GM18508 (cell line): Measurements from ENCODE around the gene SNED1.

ENCODE experiments used
- ATAC-seq: cut with Tn5 transposase; IDR thresholded peaks from one replicate; pipeline ENCODE4 v1.9.1; 2021; ENCODE audit warnings: moderate number of reproducible peaks; ENCODE audit not compliant: insufficient read depth, unreplicated experiment

The SNED1 gene

DNA sequence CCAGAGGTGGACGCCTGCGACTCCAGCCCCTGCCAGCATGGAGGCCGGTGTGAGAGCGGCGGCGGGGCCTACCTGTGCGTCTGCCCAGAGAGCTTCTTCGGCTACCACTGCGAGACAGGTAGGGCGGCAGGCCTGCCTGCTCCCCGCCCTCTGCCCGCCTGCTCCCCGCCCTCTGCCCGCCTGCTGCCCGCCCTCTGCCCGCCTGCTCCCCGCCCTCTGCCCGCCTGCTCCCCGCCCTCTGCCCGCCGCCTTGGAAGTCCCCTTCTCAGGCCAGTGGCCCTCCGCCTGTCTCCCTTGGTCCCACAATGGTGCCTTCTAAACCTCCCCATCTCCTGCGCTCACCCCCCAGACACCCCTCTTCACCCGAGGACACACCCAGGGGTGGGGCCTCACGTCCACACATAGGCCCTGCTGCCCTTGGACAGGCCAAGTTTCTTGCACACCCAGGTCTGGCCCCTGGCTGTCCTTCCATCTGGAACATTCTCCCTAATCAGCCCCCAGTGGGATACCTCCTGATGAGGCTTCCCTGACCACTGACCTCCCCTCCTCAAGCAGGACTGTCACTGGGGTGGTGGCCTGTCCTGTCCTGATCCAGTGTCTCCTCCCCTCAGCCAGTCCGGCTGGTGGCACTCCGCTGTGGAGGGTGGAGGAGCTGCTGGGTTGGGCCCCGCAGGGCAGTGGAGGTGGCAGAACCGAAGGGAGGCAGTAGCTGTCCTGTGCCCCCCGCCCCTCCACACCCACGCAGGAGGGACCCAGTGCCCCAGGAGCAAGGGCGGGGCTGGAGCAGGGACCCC is 65.8 kb downstream of the SNED1 start:
- ATAC-seq = no peak

DNA sequence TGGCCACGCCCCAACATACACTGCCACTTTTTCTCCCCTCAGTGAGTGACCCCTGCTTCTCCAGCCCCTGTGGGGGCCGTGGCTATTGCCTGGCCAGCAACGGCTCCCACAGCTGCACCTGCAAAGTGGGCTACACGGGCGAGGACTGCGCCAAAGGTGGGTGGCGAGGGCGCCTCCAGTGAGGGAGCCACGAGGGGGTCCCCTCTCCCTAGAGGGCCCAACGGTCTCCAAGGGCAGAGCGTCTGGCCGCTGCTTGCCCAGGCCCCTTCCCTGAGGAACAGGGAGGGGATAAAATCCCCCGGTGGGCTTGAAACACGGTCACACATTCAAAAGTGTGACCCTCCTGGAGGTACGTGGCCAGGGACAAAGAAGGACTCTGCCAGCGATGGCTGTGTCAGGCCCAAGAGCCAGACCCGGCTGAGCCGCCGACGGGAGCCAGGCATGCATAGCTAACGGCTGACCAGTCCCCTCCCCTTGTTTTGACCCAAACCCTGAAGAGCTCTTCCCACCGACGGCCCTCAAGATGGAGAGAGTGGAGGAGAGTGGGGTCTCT is 66.5 kb downstream of the SNED1 start:
- no peak for ATAC-seq

DNA sequence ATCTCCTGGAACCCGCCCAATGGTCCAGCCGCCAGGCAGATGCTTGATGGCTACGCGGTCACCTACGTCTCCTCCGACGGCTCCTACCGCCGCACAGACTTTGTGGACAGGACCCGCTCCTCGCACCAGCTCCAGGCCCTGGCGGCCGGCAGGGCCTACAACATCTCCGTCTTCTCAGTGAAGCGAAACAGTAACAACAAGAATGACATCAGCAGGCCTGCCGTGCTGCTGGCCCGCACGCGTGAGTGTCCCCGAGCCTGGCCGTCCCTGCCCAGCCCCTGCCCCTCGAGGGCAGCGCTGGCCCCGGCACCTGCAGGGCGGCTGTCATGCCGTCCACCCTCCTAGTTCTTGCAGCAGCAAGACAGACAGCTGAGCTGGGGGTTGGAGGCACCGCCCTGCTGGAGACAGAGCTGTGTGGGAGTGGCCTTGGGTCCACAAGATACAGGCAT is 67.0 kb downstream of the SNED1 start:
- ATAC-seq = no peak

DNA sequence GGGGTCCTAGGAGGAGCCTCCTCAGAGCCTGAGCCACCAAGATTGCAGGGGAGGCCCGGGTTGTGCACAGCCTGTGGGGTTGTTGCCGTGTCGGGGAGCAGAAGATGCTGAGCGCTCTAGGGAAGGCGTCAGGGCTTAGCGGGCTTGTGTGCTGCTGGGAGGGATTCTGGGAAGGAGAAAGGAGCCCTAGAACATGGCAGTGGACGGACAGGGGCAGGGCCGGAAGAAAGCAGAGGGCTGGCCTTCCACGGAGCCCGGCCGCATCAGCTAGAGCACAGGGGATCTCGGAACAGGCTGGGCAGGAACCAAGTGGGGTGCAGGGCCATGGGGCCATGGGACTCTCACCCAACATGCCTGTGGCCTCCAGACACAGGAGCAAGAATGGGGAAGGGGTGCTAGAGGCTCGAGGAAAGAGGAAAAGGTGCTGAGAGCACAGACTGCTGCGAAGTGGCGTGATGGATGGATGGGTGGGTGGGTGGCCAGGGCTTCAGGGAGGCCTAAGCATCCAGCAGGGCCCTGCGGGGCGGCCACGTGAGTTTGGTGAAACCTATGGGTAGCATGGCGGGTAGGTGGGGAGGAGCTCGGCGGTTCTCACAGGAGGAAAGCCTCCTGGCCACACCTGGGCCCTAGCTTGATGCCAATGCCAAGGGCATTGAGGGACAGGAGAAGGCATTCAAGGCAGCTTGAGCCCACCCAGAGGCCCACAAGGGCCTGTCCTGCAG is 67.9 kb downstream of the SNED1 start:
- no peak for ATAC-seq

DNA sequence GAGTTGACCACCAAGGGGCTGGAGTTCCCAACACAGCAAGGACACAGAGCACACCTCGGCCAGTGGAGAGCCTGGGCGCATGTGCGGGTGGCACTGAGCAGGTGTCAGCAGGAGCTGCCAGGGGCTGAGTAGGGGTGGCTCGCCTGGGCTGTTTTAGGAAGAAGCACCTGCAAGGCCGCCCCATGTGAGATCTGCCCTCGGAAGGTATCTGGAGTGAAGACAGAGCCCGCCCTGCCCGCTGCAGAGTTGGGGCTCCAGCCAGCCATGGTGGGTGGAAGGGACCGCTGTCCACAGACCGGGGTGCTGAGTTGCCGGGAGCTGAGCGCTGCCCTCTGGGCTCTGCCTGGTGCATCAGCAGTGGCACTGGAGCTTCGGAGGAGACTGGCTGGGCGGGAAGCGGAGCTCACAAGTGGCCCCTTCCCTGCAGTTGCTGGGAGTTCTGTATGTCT is 68.5 kb downstream of the SNED1 start:
- no peak for ATAC-seq

DNA sequence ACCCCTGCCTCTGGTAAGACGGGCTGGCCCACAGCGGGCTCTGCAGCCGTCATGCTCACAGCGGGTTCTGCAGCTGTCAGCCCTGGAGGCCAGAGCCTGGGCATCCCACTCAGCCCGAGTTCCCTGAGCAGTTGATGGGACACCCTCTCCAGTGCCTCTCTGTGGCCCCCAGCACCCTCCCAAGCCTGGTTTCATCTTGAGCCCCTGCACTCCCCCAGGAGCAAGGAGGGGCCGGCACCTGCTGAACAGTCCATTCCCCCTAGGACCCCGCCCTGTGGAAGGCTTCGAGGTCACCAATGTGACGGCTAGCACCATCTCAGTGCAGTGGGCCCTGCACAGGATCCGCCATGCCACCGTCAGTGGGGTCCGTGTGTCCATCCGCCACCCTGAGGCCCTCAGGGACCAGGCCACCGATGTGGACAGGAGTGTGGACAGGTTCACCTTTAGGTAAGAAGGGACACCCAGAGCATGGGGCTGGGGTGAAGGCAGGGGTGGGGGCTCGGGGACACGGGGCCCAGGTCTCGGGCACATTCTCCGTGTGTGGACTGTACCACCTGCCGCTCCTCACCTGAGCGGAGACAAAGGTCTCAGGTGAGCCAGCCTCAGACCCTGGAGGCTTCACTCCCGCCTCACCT is 69.2 kb downstream of the SNED1 start:
- ATAC-seq = no peak

DNA sequence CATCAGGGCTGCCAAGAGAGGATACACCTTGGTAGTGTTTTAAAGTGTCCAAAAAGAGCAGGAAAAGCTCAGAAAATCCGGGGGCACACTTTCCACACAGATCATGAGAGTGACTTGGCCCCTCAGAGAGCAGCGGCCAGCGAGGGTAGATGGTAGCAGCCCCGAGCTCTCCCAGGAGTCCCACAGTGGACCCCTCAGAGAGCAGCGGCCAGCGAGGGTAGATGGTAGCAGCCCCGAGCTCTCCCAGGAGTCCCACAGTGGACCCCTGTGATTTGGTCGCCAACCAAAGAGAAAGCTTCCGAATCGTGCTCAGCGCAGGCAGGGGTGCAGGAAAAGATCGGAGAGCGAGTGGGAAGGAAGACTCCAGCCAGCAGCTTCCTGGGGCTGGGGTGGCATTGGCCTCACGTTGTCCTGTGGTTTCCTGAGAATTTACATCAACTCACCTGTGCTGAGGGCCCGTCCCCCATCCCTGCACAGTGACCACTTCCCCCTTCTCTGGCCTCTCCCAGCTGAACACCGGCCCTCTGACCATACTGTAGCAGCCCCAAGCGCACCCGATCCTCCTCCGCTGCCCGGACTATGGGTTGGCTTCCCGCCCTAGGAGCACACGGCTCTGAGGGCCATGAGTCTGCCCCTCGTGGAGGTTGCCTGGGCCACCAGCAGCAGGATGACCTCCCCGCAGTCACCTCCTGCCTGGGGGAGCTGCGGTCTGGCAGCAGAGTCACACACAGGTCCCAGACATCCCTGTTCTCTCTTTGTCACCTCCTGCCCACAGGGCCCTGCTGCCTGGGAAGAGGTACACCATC is 69.9 kb downstream of the SNED1 start:
- ATAC-seq = no peak

DNA sequence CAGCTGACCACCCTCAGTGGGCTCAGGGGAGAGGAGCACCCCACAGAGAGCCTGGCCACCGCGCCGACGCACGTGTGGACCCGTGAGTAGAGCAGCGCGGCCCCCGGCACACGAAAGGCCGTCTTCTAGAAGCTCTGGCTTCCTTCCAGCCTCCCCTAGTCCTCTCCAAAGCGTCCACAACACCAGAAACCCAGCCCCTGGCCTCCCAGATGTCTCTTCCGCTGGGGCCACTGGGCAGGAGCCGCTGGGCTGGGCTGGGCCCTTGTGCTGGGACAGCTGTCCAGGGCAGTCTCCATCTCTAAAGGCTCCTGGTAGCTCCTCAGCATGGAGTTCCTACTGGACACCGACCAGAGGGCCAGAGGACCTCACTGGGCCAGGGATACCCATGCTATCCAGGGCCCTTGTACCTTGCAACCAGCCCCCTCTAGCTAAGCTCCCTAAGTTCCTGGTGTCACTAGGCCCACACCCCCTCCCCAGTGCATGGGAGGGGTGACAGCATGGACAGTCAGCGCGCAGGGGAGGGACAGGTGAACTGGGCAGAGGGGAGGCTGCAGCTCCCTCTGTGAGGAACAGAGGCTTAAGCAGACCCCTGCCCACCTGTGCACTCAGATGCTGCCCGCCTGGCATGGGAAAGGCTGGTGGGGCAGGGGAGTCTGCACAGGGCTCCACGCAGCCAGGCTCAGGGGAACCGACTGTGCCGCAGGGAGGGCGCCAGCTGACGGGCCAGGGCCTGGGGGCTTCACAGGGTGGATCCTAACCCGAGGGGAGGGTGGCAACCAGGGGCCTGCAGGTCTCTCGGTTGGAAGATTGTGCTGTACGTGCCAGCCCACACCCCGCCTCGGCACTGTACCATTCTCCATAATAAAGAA is 70.8 kb downstream of the SNED1 start:
- no peak for ATAC-seq

DNA sequence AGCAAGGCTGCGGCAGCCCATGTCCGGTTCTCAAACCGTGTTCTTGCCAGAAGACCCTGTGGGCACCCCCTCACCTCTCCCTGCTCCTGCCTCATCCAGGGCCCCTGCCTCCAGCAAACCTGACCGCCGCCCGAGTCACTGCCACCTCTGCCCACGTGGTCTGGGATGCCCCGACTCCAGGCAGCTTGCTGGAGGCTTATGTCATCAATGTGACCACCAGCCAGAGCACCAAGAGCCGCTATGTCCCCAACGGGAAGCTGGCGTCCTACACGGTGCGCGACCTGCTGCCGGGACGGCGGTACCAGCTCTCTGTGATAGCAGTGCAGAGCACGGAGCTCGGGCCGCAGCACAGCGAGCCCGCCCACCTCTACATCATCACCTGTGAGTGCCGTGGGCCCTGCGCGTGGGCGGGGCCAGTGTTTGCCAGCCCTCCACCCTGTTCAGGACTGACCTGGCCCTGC is 71.4 kb downstream of the SNED1 start:
- no peak for ATAC-seq

DNA sequence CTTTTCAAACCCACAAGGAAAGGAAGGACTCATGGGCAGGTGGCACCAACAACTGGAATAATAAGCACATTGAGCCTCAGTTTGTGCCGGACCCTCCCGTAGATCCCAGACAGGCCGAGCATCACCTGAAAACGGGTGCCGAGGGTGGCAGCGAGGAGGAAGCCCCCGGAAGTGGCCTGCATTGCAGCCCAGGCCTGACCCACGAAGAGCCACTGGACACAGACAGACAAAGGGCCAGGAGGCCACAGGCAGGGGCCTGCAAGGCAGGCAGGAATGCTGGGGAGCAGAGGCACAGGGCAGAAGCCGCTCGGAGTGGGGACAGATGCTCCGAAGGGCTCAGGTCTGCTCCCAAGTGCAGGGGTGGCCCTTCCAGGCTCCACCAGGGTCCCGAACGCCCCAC is 71.9 kb downstream of the SNED1 start:
- no peak for ATAC-seq

DNA sequence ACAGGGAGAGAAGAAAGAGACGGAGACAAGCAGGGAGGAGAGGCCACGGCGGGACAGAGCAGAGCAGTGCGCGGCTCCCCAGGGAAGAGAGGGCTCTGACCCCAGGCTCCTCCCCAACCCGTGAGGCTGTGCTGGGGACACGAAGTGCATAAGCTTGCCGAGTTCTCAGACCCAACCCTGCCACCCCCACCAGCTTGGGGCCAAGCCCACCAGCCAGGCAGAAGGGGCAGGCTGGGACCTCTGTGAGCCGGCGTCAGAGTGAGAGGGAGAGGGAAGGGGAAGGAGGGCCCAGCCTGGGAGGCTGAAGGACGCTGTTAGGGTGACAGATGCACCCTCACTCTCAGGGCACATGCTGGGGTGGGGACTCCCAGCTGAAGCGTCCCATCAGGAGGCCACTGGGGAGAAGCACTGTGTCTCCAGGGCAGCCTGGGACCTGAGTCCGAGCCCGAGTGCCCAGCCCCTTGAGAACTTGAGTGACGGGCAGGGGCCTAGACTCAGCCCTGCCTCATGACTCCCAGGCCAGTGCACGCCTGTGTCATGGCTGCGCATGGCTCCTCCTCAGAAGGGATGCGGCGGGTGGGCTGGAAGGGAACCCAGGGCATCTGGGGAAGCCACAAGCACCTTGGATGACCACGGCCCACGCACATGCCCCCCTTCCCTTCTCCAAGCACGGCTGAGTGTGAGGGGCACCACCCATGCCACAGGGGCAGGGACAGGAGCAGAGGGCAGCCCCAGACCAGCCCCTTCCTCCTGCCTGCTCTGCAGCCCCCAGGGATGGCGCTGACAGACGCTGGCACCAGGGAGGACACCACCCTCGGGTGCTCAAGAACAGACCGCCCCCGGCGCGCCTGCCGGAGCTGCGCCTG is 72.6 kb downstream of the SNED1 start:
- ATAC-seq = no peak

DNA sequence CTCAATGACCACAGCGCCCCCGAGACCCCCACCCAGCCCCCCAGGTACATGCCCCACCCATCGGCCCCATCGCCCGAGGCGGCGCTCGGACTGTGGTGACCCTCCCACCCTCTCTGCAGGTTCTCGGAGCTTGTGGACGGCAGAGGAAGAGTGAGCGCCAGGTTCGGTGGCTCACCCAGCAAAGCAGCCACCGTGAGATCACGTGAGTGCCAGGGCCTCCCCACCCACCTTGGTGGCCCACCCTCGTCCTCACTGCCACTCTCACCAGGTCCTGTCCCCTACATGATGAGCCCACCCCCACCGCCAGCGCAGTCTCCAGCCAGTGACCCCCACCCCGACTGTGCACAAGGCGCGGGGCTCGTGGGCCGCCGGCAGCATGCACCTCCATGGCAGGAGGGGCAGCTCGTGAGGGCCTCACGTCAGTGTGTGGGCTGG is 73.3 kb downstream of the SNED1 start:
- no peak for ATAC-seq

DNA sequence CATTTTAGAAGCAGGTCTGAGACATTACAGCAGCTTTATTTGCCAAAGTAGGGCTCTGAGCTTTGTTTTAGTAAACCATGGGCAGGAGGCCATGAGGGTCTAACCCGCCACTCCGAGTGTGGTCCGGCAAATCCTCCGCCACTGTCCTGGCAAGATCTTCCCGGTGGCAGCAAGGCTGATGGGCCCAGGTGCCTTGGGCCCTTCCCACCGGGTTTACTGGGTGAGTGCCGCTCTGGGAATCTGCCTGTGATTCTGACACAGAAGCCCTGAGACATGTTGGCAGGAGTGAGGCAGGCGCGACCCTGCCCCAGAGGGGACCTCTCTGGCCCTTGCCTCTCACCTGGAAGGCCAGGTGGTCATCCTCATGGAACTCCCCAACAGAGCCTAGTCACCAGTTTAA is 73.7 kb downstream of the SNED1 start:
- ATAC-seq = no peak

DNA sequence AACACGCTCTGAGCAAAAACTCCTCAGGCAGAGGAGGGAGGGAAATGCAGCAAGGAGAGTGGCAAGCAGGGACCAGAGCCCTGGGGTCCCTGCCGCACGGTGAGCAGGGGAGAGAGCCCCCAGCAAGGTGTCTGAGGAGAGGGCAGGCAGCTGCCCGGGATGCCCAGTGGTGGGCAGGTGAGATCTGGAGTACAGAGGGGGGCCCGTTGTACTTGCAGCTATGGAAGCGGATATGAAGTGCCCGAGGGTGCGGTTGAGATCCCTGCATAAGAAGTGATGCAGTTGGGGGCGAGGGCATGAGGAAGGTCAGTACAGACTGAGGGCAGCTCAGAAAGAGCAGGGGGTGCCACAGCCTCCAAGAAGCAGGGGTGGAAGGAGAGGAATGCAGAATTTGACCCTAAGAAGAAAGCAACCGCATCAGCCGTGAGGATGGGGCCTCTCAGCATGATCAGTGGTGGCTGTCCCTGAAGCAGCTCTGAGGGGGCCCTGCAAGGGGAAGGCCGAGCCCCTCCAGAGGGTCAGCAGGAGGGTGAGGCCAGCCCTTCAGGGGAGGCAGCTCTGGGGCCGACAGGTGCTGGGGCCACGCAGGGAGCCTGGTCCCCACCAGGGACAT is 74.2 kb downstream of the SNED1 start:
- ATAC-seq = no peak

DNA sequence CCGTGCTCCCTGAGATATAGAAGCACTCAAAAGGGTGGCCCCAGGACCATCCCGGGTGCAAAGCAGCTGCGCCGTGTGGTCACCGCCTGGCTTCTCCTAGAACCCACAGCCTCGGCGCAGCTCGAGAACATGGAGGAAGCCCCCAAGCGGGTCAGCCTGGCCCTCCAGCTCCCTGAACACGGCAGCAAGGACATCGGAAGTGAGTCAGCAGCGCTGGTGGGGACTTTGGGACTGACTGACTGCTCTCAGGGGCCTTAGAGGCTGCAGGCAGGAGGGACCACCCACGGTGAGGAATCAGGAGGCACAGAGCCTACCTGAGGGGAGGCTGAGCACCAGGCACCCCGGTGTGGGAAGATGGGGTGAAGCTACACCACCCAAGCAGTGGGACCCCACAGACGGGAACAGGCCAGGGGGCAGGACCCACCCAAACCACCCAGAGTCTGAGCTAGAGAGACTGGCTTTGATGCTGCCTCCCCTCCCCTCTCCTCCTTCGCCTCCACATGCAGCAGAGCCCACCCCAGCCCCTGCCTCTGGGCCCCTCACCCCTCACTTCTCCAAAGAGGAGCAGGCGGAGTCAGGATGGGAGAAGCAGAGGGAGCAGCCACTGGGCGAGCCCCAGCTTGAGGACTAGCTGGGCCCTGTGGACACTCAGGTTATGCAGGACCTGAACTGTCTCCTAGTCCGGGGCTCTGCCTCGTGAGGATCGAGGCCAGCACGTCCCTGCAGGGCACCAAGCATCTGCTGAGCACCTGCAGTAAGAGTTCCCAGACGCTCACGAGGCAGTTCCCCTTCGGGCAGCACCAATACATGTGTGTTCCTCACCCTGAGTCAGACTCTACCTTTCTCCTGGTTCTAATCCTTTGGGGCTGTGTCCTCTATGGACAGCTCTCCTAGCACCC is 75.0 kb downstream of the SNED1 start:
- no peak for ATAC-seq

DNA sequence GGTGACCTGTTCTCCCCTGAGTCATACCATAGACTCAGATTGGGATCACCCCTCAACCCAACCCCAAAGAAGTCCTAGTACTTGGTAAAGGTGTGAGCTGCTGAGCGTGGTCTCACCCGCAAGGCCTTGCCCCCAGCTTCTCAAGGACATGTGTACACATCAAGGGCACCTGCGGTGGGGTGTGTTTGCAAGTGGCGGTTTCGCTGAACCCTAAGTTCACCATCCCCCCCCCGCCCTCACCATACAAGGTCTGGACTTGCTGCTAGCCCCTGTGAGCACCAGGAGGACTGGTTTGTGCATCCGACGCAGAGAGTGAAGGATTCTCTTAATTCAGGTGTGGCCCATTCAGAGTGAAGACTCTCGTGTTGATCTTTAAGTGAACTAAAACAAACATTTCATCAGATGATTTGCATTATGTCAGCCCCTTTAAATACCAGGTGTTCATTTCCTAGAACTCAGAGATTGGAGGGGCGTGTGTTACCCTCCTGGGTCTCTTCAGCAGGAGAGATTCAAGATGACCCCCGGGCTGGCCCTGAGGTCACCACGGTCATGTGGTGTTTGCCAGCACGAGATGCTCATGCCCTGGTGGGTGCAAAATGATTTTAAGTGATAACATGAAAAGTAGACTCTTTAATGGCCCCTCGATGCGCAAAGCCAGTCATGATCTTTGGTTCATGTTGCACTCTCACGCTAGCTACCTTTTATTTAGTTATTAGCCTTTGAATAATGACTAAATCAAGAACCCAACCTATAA is 75.8 kb downstream of the SNED1 start:
- no peak for ATAC-seq
